ENCODE data around the gene CNOT8. TPM values are rescaled to one million over a fixed set of nuclear protein-coding genes. Genes with fewer than 3 reads are reported as not detected.

The CNOT8 gene
- polyA plus RNA-seq, 1 of the 3 experiments (the other 2 are of a cell fraction): 45.3 TPM

DNA sequence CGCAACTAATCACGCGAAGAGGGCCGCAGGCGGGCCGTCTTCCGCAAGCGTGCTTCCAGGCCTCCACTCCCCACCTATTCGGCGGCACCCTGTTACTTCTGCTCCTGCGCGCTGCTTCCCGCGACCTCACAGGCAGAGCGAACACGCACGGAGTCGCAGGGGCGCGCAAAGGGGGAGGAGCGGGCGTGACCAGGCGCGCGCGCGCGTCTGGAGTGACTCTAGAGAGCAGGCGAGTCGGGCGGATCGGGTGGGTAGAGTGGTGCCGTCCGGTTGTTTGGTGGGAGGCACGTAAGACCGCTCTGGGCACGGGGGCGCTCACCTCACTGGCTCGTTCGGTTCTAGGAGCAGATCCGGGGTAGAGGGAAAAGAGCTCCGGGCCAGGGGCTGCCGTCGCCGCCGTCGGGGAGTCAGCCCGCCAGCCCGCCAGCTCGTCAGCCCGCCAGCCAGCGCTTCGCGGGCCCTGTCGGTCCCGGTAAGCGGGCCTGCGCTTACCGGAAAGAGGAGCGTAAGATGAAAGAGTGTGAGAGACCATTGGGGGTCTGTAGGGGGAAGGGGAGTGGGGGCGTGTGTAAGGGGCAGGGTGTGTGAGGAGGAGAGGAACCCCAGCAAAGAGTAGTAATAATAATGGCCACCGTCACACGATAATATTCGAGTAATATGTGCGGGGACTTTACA, at the start of gene CNOT8 (continued):
- TF ChIP-seq, protein P1, sequence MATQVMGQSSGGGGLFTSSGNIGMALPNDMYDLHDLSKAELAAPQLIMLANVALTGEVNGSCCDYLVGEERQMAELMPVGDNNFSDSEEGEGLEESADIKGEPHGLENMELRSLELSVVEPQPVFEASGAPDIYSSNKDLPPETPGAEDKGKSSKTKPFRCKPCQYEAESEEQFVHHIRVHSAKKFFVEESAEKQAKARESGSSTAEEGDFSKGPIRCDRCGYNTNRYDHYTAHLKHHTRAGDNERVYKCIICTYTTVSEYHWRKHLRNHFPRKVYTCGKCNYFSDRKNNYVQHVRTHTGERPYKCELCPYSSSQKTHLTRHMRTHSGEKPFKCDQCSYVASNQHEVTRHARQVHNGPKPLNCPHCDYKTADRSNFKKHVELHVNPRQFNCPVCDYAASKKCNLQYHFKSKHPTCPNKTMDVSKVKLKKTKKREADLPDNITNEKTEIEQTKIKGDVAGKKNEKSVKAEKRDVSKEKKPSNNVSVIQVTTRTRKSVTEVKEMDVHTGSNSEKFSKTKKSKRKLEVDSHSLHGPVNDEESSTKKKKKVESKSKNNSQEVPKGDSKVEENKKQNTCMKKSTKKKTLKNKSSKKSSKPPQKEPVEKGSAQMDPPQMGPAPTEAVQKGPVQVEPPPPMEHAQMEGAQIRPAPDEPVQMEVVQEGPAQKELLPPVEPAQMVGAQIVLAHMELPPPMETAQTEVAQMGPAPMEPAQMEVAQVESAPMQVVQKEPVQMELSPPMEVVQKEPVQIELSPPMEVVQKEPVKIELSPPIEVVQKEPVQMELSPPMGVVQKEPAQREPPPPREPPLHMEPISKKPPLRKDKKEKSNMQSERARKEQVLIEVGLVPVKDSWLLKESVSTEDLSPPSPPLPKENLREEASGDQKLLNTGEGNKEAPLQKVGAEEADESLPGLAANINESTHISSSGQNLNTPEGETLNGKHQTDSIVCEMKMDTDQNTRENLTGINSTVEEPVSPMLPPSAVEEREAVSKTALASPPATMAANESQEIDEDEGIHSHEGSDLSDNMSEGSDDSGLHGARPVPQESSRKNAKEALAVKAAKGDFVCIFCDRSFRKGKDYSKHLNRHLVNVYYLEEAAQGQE (IDR thresholded peaks at IDR 0.05; ENCODE audit: low read depth, low read length): 0 out of 2 replicates have a peak, but pooled peaks have one; percentile 16

DNA sequence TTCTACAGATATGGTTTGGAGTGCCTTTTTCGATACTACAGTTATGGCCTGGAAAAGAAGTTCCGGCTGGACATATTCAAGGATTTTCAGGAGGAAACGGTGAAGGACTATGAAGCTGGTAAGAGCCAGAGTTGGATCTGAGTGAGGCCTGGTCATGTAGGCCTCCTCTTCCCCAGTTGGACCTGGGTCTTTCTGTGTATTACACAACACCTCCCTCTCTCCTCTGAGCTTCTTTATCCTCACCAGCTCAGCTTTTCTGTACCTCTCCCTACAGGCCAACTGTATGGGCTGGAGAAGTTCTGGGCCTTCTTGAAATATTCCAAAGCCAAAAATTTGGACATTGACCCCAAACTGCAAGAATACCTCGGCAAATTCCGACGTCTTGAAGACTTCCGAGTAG, 47.2 kb upstream of the CNOT8 start:
- DNase-seq: no peak
- Histone ChIP-seq H3K27me3 (ENCODE audit: insufficient read depth) (no peaks in the 10 kb centered on the region), H3K27ac (ENCODE audit: low read depth in 2 of 2, low read length in 1 of 2) (no peak overlapping the region), H3K9me2 (no peaks in the 10 kb centered on the region), H3K4me2 (no peak overlapping the region), H4K20me1 (ENCODE audit: insufficient read depth) (0 out of 2 replicates have a peak, but pooled peaks cover 3% of the 10 kb centered on the region), H2AFZ (ENCODE audit: low read depth) (no peak overlapping the region), H3K4me3 (ENCODE audit: low read depth in 2 of 2, low read length in 1 of 2) (no peak overlapping the region), H3K79me2 (ENCODE audit: insufficient read depth) (peaks cover 11% of the 10 kb centered on the region), H3K36me3 (replicated peaks in 1 of 2; ENCODE audit: control insufficient read depth in 1 of 2, insufficient read depth in 2 of 2, low read length in 1 of 2) (peaks cover 55 to 79% of the 10 kb centered on the region in 2 experiments), H3K4me1 (ENCODE audit: control insufficient read depth in 1 of 2, insufficient read depth in 2 of 2, low read depth in 1 of 2, low read length in 1 of 2) (no peaks in the 10 kb centered on the region), H3K9me3 (no peaks in the 10 kb centered on the region), H3K9ac (no peak overlapping the region), H3F3A (replicated peaks; ENCODE audit: insufficient read depth) (peaks cover 16% of the 10 kb centered on the region)
- ChIA-PET CTCF (interaction anchor here (0.5 to 4.5 kb wide), 11 partner anchors 17 to 164 kb away, joined by 3 to 33 read pairs (median 3); no protein-coding TSS in a partner anchor), POLR2A (no interaction called here)
- 96% methylated on average over 7 of the region's 7 CpGs for WGBS (ENCODE audit: low lambda C conversion rate)
- no peak for TF ChIP-seq GATA2 (CRISPR knock-in tag; IDR thresholded peaks at IDR 0.05)
- TF ChIP-seq, protein P1 (IDR thresholded peaks at IDR 0.05; ENCODE audit: low read depth, low read length): no peak
- TF ChIP-seq ELF1 (IDR thresholded peaks at IDR 0.05): no peak
- TF ChIP-seq TCF12 (IDR thresholded peaks at IDR 0.05): no peak
- TF ChIP-seq SIN3A (IDR thresholded peaks at IDR 0.05; ENCODE audit: borderline replicate concordance, low read depth, low read length): no peak
- TF ChIP-seq, protein P2, sequence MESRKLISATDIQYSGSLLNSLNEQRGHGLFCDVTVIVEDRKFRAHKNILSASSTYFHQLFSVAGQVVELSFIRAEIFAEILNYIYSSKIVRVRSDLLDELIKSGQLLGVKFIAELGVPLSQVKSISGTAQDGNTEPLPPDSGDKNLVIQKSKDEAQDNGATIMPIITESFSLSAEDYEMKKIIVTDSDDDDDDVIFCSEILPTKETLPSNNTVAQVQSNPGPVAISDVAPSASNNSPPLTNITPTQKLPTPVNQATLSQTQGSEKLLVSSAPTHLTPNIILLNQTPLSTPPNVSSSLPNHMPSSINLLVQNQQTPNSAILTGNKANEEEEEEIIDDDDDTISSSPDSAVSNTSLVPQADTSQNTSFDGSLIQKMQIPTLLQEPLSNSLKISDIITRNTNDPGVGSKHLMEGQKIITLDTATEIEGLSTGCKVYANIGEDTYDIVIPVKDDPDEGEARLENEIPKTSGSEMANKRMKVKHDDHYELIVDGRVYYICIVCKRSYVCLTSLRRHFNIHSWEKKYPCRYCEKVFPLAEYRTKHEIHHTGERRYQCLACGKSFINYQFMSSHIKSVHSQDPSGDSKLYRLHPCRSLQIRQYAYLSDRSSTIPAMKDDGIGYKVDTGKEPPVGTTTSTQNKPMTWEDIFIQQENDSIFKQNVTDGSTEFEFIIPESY (IDR thresholded peaks at IDR 0.05; ENCODE audit: borderline replicate concordance, low read depth): no peak
- no peak for TF ChIP-seq EZH2phosphoT487 (IDR thresholded peaks at IDR 0.05; ENCODE audit: borderline replicate concordance, low read depth)
- TF ChIP-seq POLR2AphosphoS5 (IDR thresholded peaks at IDR 0.05; ENCODE audit: low read depth, low read length): no peak
- TF ChIP-seq MXI1 (IDR thresholded peaks at IDR 0.05; ENCODE audit: low read depth, low read length): no peak
- TF ChIP-seq, protein P3, sequence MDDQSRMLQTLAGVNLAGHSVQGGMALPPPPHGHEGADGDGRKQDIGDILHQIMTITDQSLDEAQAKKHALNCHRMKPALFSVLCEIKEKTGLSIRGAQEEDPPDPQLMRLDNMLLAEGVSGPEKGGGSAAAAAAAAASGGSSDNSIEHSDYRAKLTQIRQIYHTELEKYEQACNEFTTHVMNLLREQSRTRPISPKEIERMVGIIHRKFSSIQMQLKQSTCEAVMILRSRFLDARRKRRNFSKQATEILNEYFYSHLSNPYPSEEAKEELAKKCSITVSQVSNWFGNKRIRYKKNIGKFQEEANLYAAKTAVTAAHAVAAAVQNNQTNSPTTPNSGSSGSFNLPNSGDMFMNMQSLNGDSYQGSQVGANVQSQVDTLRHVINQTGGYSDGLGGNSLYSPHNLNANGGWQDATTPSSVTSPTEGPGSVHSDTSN (IDR thresholded peaks at IDR 0.05): no peak
- TF ChIP-seq, protein P4, sequence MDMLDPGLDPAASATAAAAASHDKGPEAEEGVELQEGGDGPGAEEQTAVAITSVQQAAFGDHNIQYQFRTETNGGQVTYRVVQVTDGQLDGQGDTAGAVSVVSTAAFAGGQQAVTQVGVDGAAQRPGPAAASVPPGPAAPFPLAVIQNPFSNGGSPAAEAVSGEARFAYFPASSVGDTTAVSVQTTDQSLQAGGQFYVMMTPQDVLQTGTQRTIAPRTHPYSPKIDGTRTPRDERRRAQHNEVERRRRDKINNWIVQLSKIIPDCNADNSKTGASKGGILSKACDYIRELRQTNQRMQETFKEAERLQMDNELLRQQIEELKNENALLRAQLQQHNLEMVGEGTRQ (IDR thresholded peaks at IDR 0.05; ENCODE audit: borderline replicate concordance, low read depth, low read length): no peak
